HCT116 (cell line): ENCODE measurements around the gene ZNF79. TPM values are rescaled to one million over a fixed set of nuclear protein-coding genes. Genes with fewer than 3 reads are reported as not detected.

Source experiments
- ATAC-seq: fragments of 200-7000 bp; cut with Tn5 transposase; 2 replicates; pipeline ENCODE4 v1.9.1; 2020; ENCODE audit warnings: mild to moderate bottlenecking, moderate library complexity
- BruUV-seq: library from RNA; stranded (reverse); fragments of 400-500 nt; replicated peaks from 2 replicates; lab custom pipeline; 2021; lab: Mats Ljungman, UMichigan
- CTCF ChIA-PET: fragments of 300-600 bp; sonication (Branson Sonifier 250); formaldehyde crosslinking; loops from one replicate; lab custom pipeline; 2021; ENCODE audit warnings: antibody characterized with exemption; lab: Charles Lee
- POLR2A ChIA-PET: fragments of 300-600, 350-600 bp; sonication (Branson Sonifier 250); formaldehyde crosslinking; loops from one replicate; lab custom pipeline; 2021; ENCODE audit warnings: antibody characterized with exemption; lab: Charles Lee
- RAD21 ChIA-PET, 2 experiments: fragments of 300-600 bp; sonication (Branson Sonifier 250); formaldehyde crosslinking; loops; one replicate each; lab custom pipeline; 2023; ENCODE audit warnings: low total read pairs in 2 of 2; ENCODE audit not compliant: uncharacterized antibody in 2 of 2, unreplicated experiment in 2 of 2, low non-redundant PET in 1 of 2; lab: Charles Lee
- DNase-seq: peaks from one replicate; pipeline ENCODE4 v3.0.0-alpha.2; 2010; ENCODE audit warnings: low read depth, low spot score
- H2AFZ ChIP-seq: fragments of 200-600 bp; shearing (Covaris generic), sonication (generic); 2 replicates; pipeline ENCODE4 v1.6.1; 2017; ENCODE audit warnings: low read depth, mixed run types, mixed read lengths, antibody characterized with exemption, low read length; ENCODE audit not compliant: poor library complexity, severe bottlenecking
- H3K27ac ChIP-seq: 2 replicates; pipeline ENCODE4 v1.5.1; 2012; ENCODE audit warnings: low read depth, low read length
- H3K27me3 ChIP-seq: fragments of 200-600 bp; sonication (generic); 2 replicates; pipeline ENCODE4 v1.6.1; 2016; ENCODE audit warnings: mixed run types, low read length, mixed read lengths; ENCODE audit not compliant: insufficient read depth
- H3K36me3 ChIP-seq, 2 experiments: fragments of 200-500 bp in 1 of 2; fragments of 200-600 bp in 1 of 2; sonication (Bioruptor generic) in 1 of 2; sonication (generic) in 1 of 2; 2 replicates each; pipeline versions ENCODE4 v1.5.1 to v1.6.1; 2014 to 2016; ENCODE audit warnings: low read length in 2 of 2, inconsistent platforms in 1 of 2, mixed read lengths in 1 of 2, mixed run types in 1 of 2; ENCODE audit not compliant: insufficient read depth in 2 of 2, control insufficient read depth in 1 of 2
- H3K4me1 ChIP-seq, 2 experiments: fragments of 200-600 bp in 1 of 2; sonication (generic) in 1 of 2; 2 replicates each; pipeline versions ENCODE4 v1.5.1 to v1.6.1; 2012 to 2017; ENCODE audit warnings: low read length in 2 of 2, inconsistent platforms in 1 of 2, mild to moderate bottlenecking in 1 of 2, mixed read lengths in 1 of 2, mixed run types in 1 of 2, moderate library complexity in 1 of 2; ENCODE audit not compliant: insufficient read depth in 2 of 2, control insufficient read depth in 1 of 2
- H3K4me2 ChIP-seq: fragments of 200-600 bp; sonication (generic); 2 replicates; pipeline ENCODE4 v1.6.1; 2017; ENCODE audit warnings: mixed run types, low read length, mixed read lengths
- H3K4me3 ChIP-seq, 2 experiments: fragments of 200-600 bp in 1 of 2; sonication (generic) in 1 of 2; replicated peaks in 1 of 2; 2 replicates each; pipeline ENCODE4 v1.5.1; 2011 to 2016; ENCODE audit warnings: low read length in 2 of 2, control low read depth in 1 of 2, low read depth in 1 of 2, mild to moderate bottlenecking in 1 of 2, mixed read lengths in 1 of 2, mixed run types in 1 of 2
- H3K79me2 ChIP-seq: fragments of 200-600 bp; sonication (generic); 2 replicates; pipeline ENCODE4 v1.6.1; 2017; ENCODE audit warnings: mild to moderate bottlenecking, mixed run types, low read length, moderate library complexity, mixed read lengths; ENCODE audit not compliant: insufficient read depth
- H3K9ac ChIP-seq: fragments of 200-600 bp; sonication (generic); 2 replicates; pipeline ENCODE4 v1.6.1; 2016; ENCODE audit warnings: low read length, mixed read lengths
- H3K9me2 ChIP-seq: fragments of 200-600 bp; sonication (generic), shearing (Covaris generic); 2 replicates; pipeline ENCODE4 v1.6.1; 2017; ENCODE audit warnings: mixed run types, mild to moderate bottlenecking, moderate library complexity; ENCODE audit not compliant: insufficient read depth
- H3K9me3 ChIP-seq, 2 experiments: fragments of 200-500 bp in 1 of 2; fragments of 200-600 bp in 1 of 2; sonication (Bioruptor generic) in 1 of 2; sonication (generic) in 1 of 2; 2 replicates each; pipeline ENCODE4 v1.6.1; 2014 to 2017; ENCODE audit warnings: low read length in 2 of 2, mixed read lengths in 2 of 2, inconsistent platforms in 1 of 2, low read depth in 1 of 2, mild to moderate bottlenecking in 1 of 2, mixed run types in 1 of 2, moderate library complexity in 1 of 2; ENCODE audit not compliant: control insufficient read depth in 1 of 2, insufficient read depth in 1 of 2
- H4K20me1 ChIP-seq: fragments of 200-600 bp; sonication (generic), shearing (Covaris generic); 2 replicates; pipeline ENCODE4 v1.6.1; 2017; ENCODE audit warnings: mixed run types, mild to moderate bottlenecking, moderate library complexity; ENCODE audit not compliant: insufficient read depth
- CEBPB ChIP-seq: IDR thresholded peaks from 2 replicates; pipeline ENCODE4 v1.6.1; 2012; ENCODE audit warnings: low read depth
- CTCF ChIP-seq, 3 experiments: fragments of 200-600 bp in 1 of 3; sonication (generic) in 1 of 3; IDR thresholded peaks in 2 of 3; conservative IDR thresholded peaks in 1 of 3; 2 replicates each; pipeline ENCODE4 v1.5.1; 2012 to 2017; ENCODE audit warnings: low read depth in 2 of 3, low read length in 2 of 3, antibody characterized with exemption in 1 of 3, borderline replicate concordance in 1 of 3, control low read depth in 1 of 3, mild to moderate bottlenecking in 1 of 3, mixed read lengths in 1 of 3, mixed run types in 1 of 3, moderate library complexity in 1 of 3; ENCODE audit not compliant: insufficient read depth in 1 of 3
- SP1 ChIP-seq: IDR thresholded peaks from 2 replicates; pipeline ENCODE4 v1.6.1; 2012; ENCODE audit warnings: low read depth
- SRF ChIP-seq: IDR thresholded peaks from 2 replicates; pipeline ENCODE4 v1.6.1; 2012; ENCODE audit warnings: low read depth
- ZBTB33 ChIP-seq: IDR thresholded peaks from 2 replicates; pipeline ENCODE4 v1.6.1; 2011; ENCODE audit warnings: mild to moderate bottlenecking, low read length, moderate library complexity; ENCODE audit not compliant: insufficient replicate concordance; ENCODE audit errors: extremely low read depth
- ZFX ChIP-seq: fragments of 450-650 bp; IDR thresholded peaks from 2 replicates; pipeline ENCODE4 v1.6.1; 2017
- intact Hi-C: fragments of 100-400 bp; cut with micrococcal nuclease; formaldehyde crosslinking; loops from 2 replicates; pipeline ENCODE4 v1.10.0; 2022
- total RNA-seq: library from RNA; stranded (reverse); gene quantifications from one replicate; pipeline ENCODE4 v1.2.1, GENCODE V29; 2021; ENCODE audit not compliant: unreplicated experiment
- TF ChIP-seq, protein P1 (sequence below): IDR thresholded peaks from 2 replicates; pipeline ENCODE4 v1.6.1; 2012

The ZNF79 gene
- total RNA-seq, 1 experiment from 2014 or later: 5.3 TPM

GRCh38 chr9:127452691-127453090, 28.5 kb downstream of the ZNF79 start:
- no peak for DNase-seq
- ATAC-seq: no peak

More at GRCh38 chr9:127452691-127453090, 28.5 kb downstream of the ZNF79 start:
- peaks cover 21 to 39% of the 10 kb centered on the region in 2 experiments for H3K36me3 ChIP-seq
- RAD21 ChIA-PET: no interaction called here
- POLR2A ChIA-PET: interaction anchor here (0.8 kb wide), 1 partner anchor 238 kb away, joined by 3 read pairs; no protein-coding TSS in a partner anchor
- no peaks in the 10 kb centered on the region for H3K27me3 ChIP-seq
- peaks cover 41% of the 10 kb centered on the region for H3K79me2 ChIP-seq
- CTCF ChIA-PET: interaction anchor here (1.0 to 1.3 kb wide), 2 partner anchors 238 to 247 kb away, joined by 3 read pairs; no protein-coding TSS in a partner anchor
- no peak for TF ChIP-seq SP1
- TF ChIP-seq CEBPB: no peak
- TF ChIP-seq CTCF (IDR thresholded peaks at IDR 0.05 in 2 of 3, conservative IDR thresholded peaks at IDR 0.05 in 1 of 3; ENCODE audit: borderline replicate concordance in 1 of 3, insufficient read depth in 1 of 3, low read depth in 2 of 3, low read length in 2 of 3): no peak
- TF ChIP-seq SRF: no peak
- no peak for TF ChIP-seq ZBTB33
- TF ChIP-seq ZFX: no peak
- TF ChIP-seq, protein P1, sequence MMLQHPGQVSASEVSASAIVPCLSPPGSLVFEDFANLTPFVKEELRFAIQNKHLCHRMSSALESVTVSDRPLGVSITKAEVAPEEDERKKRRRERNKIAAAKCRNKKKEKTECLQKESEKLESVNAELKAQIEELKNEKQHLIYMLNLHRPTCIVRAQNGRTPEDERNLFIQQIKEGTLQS: no peak
- no TSS peak for BruUV-seq
- peaks cover 23% of the 10 kb centered on the region for H4K20me1 ChIP-seq
- no peaks in the 10 kb centered on the region for H3K9me2 ChIP-seq
- H2AFZ ChIP-seq: no peak overlapping the region
- H3K9ac ChIP-seq: peak overlapping the region; percentile 99
- peaks cover 11 to 45% of the 10 kb centered on the region in 2 experiments for H3K4me1 ChIP-seq
- intact Hi-C loops: loop anchor here (5.0 kb wide), 1 partner anchor 135 kb away; no protein-coding TSS in a partner anchor
- peak overlapping the region; percentile 87 to 98 for H3K4me3 ChIP-seq
- H3K9me3 ChIP-seq: no peaks in the 10 kb centered on the region
- H3K4me2 ChIP-seq: peak overlapping the region; percentile 90
- H3K27ac ChIP-seq: peak overlapping the region; percentile 97
